ENCODE data around the gene CLEC3A. TPM values are rescaled to one million over a fixed set of nuclear protein-coding genes. Genes with fewer than 3 reads are reported as not detected.

The CLEC3A gene
- polyA plus RNA-seq, 1 donor (not counting 4 experiments of a cell fraction or from before 2014, with no cell fraction given) = not detected

- Histone ChIP-seq H3K4me2 (ENCODE audit: control insufficient read depth, extremely low read depth, insufficient read depth, low read depth, low read length) (no peak overlapping the region), H3K9me3 (ENCODE audit: control insufficient read depth, low read depth, low read length) (no peaks in the 10 kb centered on the region), H3K27me3 (ENCODE audit: control insufficient read depth, extremely low read depth, insufficient read depth, low read length) (no peaks in the 10 kb centered on the region), H3K4me1 (ENCODE audit: control insufficient read depth, extremely low read depth, insufficient read depth, low read length) (no peaks in the 10 kb centered on the region), H3K79me2 (ENCODE audit: control insufficient read depth, insufficient read depth, low read length) (no peaks in the 10 kb centered on the region), H3K9me1 (ENCODE audit: control insufficient read depth, extremely low read depth, insufficient read depth, low read length) (no peaks in the 10 kb centered on the region), H3K27ac (ENCODE audit: control insufficient read depth, insufficient read depth, low read length) (no peak overlapping the region), H4K20me1 (ENCODE audit: control insufficient read depth, extremely low read depth, insufficient read depth, low read length) (no peaks in the 10 kb centered on the region), H3K36me3 (ENCODE audit: control insufficient read depth in 2 of 2, extremely low read depth in 1 of 2, insufficient read depth in 2 of 2, low read length in 2 of 2) (no peaks in the 10 kb centered on the region), H2AFZ (ENCODE audit: control insufficient read depth, low read length) (no peak overlapping the region), H3K9ac (ENCODE audit: control insufficient read depth, extremely low read depth, insufficient read depth, low read length) (no peak overlapping the region), H3K4me3 (ENCODE audit: control insufficient read depth in 2 of 3, extremely low read depth in 1 of 3, insufficient read depth in 2 of 3, low read depth in 1 of 3, low read length in 3 of 3) (no peak overlapping the region)
- FAIRE-seq (no peak), DNase-seq (ENCODE audit: low read depth, low spot score) (no peak)
- no peak for TF ChIP-seq EZH2 (IDR thresholded peaks at IDR 0.05; ENCODE audit: low read length)
- TF ChIP-seq CTCF (optimal IDR thresholded peaks at IDR 0.05 in 1 of 3, IDR thresholded peaks at IDR 0.05 in 1 of 3, conservative IDR thresholded peaks at IDR 0.05 in 1 of 3; ENCODE audit: extremely low read depth in 1 of 3, insufficient read depth in 2 of 3, low read length in 3 of 3) = no peak
- dilution Hi-C loops (cut with MboI; ENCODE audit: extremely low pct_ligation_motif_present, low sequenced_read_pairs) = no loop called here
Observed at GRCh38 chr16:77985111-77985510, 37.2 kb upstream of the CLEC3A start.

DNA sequence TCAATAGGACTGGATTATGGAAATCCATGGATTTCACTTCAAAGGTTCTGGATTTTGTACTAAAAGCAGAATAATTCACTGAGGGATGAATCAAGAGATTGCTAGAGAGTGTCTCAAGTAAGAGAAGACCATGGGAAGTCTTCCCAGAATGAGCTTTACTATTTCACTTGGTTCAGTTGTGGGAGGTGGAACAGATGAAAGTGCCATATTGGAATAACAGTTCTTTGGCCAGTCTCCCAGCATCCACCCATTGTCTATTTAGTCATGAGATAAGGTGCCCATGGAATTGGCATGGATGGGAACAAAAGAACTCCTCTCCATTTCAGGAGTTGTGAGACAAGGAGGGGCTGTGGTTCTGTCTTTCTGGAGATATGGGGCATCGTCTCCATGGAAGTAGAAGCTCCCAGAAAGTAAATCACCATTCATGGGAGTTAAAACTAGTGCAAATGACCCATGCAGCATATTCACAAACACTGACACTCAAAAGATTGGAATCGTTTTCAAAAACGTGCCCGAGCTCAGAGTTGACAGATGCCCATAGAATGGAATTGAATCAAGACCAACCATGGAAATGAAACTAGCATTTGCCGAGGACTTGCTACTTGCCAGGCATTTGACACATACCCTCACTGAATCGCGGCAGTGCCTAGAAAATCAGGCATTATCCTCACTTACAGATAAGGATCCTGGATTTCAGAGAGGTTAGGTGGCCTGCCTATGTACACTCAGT, 36.2 kb upstream of the CLEC3A start:
- dilution Hi-C loops (cut with MboI; ENCODE audit: extremely low pct_ligation_motif_present, low sequenced_read_pairs) = no loop called here
- no peaks in the 10 kb centered on the region for H3K36me3 ChIP-seq (ENCODE audit: control insufficient read depth in 2 of 2, extremely low read depth in 1 of 2, insufficient read depth in 2 of 2, low read length in 2 of 2)
- no peak overlapping the region for H3K4me2 ChIP-seq (ENCODE audit: control insufficient read depth, extremely low read depth, insufficient read depth, low read depth, low read length)
- H3K4me1 ChIP-seq (ENCODE audit: control insufficient read depth, extremely low read depth, insufficient read depth, low read length) = no peaks in the 10 kb centered on the region
- no peak overlapping the region for H2AFZ ChIP-seq (ENCODE audit: control insufficient read depth, low read length)
- no peak overlapping the region for H3K4me3 ChIP-seq (ENCODE audit: control insufficient read depth in 2 of 3, extremely low read depth in 1 of 3, insufficient read depth in 2 of 3, low read depth in 1 of 3, low read length in 3 of 3)
- no peaks in the 10 kb centered on the region for H3K79me2 ChIP-seq (ENCODE audit: control insufficient read depth, insufficient read depth, low read length)
- no peaks in the 10 kb centered on the region for H3K9me1 ChIP-seq (ENCODE audit: control insufficient read depth, extremely low read depth, insufficient read depth, low read length)
- H3K27me3 ChIP-seq (ENCODE audit: control insufficient read depth, extremely low read depth, insufficient read depth, low read length) = no peaks in the 10 kb centered on the region
- H4K20me1 ChIP-seq (ENCODE audit: control insufficient read depth, extremely low read depth, insufficient read depth, low read length) = no peaks in the 10 kb centered on the region
- H3K27ac ChIP-seq (ENCODE audit: control insufficient read depth, insufficient read depth, low read length) = no peak overlapping the region
- DNase-seq (ENCODE audit: low read depth, low spot score) (no peak), FAIRE-seq (no peak)
- no peak overlapping the region for H3K9ac ChIP-seq (ENCODE audit: control insufficient read depth, extremely low read depth, insufficient read depth, low read length)
- no peak for TF ChIP-seq CTCF (optimal IDR thresholded peaks at IDR 0.05 in 1 of 3, IDR thresholded peaks at IDR 0.05 in 1 of 3, conservative IDR thresholded peaks at IDR 0.05 in 1 of 3; ENCODE audit: extremely low read depth in 1 of 3, insufficient read depth in 2 of 3, low read length in 3 of 3)
- H3K9me3 ChIP-seq (ENCODE audit: control insufficient read depth, low read depth, low read length) = no peaks in the 10 kb centered on the region
